KBM-7 (cell line): ENCODE measurements around the gene BTBD2.

Experiments used
- DNase-seq: peaks from one replicate; pipeline ENCODE4 v3.0.0-alpha.2; 2015
- in situ Hi-C: fragments of 300-500 bp; cut with MboI; formaldehyde crosslinking; loops from 2 replicates; pipeline ENCODE4 v1.14.3; 2020; ENCODE audit warnings: low sequenced_read_pairs, low pct_unique_long_range_greater_than_20kb, mixed read lengths

BTBD2 gene

DNA sequence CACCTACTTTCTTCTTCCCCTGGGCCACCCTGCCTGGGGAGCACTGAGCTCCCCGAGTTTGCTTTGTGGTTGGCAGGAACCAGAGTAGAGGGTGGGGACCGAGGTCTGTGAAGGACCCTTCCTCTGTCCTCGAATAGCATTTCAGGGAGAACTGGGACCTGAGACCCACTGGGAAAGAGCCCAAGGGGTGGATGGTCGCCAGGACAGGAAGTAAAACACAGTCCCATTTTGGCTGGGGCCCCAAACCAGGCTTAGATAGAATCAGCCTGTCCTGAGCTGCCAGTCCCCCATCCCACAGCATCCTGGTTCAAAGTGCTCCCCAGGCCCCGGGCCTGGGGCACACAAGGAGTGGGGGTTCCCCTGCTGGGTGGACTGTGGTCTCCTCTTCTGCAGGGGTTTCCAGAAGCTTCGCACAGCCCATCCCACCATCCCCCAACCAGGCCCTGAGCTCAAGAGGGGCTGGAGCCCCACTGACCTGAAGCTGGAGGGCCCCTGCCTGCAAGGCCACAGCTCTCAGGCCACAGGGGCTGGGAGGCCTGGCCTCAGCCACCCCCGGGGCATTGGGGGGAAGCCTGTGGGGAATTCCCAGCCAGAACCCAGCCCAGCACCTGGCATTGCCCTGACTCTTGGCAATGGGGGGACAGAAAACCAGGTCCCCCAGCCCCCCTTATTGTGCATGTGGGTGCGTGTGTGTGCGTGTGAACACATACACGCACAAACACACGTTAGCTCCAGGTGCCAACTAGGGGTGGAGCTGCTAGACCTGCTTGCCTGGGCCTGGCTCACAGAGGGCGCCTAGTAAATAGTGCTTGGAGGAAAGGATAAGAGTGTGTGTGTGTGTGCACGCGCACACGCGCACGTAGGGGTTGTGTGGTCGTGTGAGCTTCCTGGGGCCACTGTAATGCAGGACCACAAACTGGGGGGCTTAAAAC is 36.5 kb upstream of the BTBD2 start:
- DNase-seq = peak; percentile 39
- in situ Hi-C loops = no loop called here

DNA sequence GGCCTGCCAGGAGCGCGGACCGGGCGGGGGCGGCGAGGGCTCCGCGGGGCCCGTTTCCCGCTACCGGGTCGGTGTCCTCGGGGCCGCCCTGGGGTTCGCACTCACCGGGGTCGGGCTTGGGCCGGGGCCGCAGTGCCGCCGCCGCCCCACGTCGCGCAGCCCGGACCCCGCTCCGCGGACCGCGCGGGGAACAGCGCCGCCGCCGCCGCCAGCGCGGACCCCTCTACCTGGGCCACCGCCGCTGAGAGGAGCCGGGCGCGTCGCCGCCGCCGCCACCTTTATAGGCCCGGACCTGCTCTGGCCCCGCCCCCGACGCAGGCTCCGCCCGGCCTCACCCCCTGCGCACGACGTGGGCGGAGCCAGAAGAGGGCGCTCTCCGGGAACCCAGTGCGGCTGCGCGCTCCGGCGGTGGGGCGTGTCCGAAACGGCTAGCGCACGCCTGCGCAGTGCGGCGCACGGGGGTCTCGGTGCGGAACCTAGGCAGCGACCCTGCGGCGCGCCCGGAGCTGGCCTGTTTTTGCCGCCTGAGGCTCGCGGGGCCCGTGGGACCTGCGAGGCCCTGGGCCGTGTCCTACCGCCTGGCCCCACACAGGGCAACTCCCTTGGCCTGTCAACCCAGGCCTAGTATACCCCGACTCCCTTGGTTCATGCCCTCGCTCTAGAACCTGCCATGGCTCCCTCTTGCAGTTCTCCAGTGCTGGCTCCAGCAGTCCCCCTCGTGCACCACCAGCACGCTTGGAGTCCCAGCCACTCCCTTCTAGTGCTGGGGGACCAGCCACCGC is 35.7 kb upstream of the BTBD2 start, which contains the start of gene MKNK2:
Gene MKNK2 (minus strand): TSS at position 254 of the 782 bp plus-strand sequence. CDS start 393 bp downstream, outside the sequence.
- DNase-seq = peak; percentile 85
- in situ Hi-C loops = no loop called here

DNA sequence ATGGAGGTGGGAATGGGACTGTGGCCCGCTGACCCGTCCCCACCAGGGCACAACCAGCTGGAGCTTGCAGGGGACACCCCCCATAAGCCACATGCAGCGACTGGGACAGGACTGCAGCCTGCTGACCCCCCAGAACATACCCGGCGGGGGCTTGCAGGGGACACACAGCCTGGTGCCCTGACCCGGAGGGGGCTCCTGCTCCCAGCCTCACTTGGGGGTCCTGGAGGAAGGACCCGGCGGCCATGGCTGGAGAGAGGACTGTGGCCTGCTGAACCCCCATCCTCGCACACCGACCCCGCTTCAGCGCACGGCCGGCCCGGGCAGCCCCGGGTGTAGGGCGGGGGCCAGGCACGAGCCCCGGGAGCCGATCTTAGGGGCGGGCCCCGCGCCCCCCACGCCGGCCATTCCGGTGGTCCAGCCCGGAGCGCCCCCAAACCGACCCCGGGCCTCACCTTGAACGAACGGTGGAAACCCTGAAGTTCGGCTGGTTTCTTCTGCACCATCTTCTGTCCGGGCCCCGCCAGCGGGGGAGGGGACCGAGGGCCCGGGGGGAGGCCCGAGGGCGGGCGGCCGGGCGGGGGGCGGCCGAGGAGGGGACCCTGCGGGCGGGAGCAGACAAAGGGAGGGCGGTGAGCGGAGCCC is 35.0 kb upstream of the BTBD2 start:
- in situ Hi-C loops = no loop called here
- no peak for DNase-seq

DNA sequence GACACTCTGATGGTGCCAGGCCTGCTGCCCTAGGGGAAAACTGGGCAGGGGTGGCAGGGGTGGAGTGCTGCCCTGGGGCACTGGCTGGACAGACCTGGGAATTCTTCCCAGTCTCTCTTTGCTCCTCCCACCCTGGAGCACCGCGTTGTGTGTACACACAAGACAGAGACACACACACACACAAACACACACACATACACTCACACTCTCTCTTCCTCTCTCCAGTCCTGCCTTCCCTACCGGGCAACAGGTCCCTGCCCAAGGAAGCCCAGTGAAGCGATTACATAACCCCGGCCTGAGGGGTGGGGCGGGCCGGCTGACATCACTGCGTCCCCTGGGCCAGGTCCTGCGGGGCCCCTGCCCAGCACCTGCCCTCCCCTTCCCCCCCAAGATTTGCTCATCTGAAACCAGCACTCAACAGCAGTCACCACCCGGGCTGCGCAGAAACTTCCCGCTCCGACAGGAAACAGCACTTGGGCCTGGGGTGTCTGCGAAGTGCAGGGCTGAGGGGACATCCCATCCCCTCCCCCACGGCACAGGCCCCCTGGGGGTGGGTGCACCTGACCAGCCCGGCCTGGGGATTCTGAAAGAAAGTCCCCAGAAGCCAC is 34.3 kb upstream of the BTBD2 start:
- peak; percentile 79 for DNase-seq

DNA sequence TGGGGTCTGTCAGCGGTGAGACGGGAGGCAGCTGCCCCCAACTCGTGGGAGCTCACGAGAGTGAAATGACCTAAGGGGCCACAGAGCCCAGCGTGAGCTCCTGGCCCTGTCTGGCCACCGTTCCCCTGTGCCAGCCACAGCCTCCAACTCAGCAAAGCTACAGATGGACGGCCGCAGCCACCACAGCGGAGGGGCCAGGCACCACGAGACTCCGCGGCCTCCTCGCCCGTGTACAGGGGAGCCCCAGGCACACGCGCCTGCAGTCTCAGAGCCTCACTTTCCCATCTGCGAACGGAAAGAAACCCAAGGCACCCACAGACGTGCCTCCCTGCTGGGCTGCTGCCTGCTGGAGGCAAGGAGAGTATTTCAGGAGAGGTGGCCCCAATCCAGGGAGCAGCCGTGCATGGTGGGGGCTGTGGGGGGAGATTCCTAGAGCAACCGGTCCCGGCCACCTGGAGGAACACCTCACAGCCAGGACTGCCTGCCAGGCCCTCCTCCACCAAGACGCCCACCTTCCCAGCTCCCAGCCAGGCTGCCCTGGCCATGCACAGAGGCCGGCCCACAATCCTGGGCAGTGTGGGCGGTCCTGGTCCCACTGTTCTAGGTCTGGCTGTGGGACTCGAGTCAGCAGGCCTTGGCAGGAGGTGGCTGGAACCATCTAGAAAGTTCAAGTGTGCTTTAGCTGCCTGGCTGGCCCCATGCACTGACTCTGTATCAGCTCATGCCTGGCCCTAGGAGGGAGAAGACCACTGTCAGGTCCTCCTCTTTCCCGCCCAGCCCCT is 33.6 kb upstream of the BTBD2 start:
- in situ Hi-C loops = no loop called here
- no peak for DNase-seq

More for the DNA sequence above, 34.3 kb upstream of the BTBD2 start:
- in situ Hi-C loops = no loop called here

DNA sequence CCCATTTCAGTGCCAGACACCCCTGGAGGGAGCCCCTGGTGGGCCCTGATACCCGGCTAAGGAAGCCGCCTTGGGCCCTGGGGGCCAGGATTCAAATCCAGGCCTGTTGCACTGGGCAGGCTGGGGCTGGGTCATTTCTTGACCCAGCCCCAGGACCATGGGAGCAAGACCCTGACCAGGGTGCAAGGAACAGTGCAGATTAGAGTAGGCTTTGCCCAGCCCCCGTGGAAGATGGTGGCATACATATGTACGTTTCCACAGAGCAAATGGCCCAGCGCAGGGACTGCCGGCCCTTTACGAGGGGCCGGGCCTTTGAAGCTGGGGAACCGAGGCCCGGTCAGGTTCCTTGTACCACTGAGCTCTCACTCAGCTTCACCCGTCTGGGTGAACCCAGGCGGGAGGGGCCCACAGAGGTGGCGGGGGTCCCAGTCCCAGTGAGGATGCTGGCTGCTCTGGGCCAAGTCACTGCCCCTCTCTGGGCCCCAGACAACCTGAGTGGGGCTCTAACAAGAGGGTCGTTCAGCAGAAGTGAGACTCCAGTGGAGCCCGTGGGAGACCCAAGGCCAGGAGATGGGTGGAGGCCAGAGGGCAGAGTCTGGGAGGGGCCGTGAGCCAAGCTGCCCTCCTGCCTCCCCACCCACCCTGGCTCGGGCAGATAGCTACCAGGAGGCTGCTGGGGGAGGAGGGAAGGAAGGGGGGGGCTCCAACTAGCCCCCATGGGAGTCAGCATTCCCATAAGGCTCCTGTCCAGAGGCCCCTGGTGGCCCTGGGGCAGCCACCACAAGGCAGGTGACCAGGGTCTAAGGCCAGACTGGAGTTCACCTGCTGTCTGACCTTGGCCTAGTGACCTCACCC is 32.8 kb upstream of the BTBD2 start:
- in situ Hi-C loops = no loop called here
- no peak for DNase-seq

DNA sequence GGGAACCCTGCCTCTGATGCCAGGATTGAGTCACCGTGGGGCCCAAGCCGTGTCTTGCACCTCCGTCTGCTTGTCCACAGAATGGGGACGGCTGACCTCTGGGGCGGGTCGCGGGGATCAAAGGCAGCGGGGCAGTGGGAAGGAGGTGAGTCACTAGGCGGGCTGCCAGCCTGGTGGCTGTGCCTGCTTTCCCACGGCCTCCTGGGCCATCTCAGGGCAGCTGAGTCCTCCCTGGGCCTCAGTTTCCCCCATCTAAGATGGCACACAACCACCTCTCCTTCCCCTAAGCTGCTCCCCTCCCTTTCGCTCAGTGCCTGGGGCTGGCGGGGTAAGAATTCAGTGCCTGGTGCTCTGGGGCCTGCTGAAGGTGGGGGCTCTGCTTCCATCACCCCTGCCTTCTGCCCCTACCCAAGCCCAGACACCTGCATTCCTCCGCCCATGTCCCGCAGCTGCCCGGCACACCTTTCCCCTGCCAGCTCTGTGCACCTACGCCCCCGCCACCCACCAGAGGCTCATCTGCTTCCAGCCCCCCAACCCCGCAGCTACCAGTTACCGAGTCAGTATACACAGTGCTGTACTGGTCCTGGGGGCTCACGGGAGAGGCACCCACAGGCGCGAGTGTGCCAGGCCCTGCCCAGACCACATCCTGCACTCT is 32.1 kb upstream of the BTBD2 start:
- in situ Hi-C loops = no loop called here
- DNase-seq = no peak

DNA sequence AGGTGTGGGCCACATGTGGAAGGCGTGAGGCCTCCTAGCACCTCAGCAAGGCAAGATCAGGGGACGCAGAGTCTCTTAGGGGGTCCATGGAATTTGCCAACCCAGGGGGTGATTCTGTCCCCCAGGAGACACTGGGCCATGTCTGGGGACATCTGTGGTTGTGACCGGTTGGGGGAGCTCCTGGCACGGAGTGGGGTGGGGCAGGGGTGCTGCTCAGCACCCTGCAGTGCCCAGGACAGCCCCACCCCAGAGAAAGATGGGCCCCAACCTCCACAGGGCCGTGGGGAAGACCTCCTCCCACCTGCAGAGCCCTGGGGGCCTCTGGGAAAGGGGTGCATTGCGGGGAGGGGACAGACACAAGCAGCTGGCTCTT is 31.5 kb upstream of the BTBD2 start:
- no peak for DNase-seq
- in situ Hi-C loops = no loop called here

DNA sequence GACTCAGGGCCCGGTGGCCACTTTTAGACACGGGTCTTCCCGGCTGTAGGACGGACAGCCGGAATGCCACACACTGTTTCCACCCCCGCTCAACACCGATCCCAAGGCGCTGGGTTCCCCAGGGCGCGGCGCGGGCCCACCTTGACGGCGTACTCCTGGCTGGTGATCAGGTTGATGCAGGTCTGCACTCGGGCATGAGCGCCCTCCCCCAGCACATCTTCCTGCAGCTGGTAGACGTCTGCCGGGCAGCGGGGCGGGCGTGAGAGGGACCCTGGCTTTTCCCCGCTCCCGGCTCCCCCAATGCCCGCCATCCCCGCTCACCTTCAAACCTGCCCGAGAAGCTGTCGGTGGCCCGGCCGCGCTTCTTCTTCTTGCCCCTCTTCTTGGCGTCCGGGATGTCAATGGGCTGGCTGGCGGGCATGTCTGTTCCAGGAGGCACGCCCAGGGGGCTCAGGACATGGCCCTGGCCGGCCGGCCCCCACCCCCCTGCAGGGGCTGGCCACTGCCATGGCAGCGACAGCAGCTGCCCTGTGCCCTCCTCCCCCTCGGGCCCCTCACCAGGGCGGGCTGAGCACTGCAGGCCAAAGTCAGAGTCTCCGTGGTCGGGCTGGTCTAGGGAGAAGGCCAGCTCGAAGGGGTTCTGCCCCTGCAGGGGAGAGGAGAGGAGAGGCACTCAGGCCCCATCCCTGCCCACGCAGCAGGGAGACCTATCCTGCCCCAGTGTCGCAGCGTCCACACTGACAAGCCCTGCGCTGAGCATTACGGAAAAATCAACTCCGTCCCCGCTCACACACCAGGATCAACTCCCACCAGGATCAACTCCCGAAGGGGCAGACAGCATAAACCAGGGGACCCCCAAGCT is 30.8 kb upstream of the BTBD2 start:
- in situ Hi-C loops = no loop called here
- no peak for DNase-seq

DNA sequence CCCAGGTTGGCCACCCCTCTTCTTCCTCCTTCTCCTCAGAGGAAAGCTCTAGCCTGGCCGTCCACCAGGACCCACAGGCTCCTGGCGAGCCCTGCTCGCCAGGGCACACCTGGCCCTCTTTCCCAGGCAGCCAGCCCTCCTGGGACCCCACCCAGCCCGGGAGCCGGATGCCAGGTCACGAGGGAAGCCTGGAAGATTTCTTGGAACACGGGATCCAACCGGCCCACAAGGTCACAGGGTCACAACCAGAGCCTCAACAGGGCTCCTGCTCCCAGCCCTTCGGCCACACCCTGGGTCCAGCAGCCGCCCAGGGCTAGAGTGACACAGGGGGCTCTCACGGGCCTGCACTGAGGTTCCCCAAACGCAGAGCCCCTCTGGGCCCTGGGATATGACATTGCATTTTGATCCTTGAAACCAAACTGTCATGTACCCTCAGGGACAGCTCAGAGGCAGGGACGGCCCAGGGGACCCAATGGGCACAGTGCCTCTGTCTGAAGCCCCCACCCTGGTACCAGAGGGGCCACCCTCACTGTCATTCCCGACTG is 30.1 kb upstream of the BTBD2 start:
- DNase-seq = no peak
- in situ Hi-C loops = no loop called here

DNA sequence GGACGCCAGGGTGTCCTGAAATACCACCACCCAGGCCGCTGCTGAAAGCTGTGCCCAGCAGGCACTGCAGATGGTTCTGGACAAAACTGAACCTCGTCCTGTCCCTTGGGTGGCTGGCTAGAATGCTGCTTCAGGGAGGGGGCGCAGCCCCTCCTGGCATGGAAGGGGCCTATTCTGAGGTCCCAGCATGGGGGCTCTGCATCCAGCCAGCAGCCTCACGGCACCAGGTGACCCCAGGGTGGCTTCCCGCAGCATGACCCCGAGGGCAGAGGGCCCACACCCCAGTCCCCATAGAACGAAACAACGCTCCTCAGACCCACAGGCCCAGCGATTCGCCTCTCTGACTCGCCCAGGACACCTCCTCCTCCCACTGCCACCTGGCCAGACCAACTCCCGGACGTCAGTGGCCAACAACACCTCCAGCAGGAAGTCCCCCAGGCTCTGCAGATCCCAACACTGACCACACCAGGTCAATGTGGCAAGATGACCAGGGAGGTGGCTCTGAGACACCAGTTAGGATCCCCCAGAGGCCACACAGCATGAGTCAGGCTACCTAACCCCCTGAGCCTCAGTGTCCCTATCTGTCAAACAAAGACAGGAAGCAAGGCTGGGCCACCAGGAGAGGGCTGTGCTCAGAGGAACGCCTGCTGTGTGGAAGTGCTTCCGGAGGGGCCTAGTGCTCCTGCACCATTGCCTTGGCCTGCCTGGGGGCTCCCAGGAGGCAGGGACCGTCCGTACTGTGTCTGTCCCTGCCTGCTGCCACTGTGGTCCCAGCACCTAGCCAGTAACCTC is 29.4 kb upstream of the BTBD2 start:
- in situ Hi-C loops = no loop called here
- DNase-seq = no peak

DNA sequence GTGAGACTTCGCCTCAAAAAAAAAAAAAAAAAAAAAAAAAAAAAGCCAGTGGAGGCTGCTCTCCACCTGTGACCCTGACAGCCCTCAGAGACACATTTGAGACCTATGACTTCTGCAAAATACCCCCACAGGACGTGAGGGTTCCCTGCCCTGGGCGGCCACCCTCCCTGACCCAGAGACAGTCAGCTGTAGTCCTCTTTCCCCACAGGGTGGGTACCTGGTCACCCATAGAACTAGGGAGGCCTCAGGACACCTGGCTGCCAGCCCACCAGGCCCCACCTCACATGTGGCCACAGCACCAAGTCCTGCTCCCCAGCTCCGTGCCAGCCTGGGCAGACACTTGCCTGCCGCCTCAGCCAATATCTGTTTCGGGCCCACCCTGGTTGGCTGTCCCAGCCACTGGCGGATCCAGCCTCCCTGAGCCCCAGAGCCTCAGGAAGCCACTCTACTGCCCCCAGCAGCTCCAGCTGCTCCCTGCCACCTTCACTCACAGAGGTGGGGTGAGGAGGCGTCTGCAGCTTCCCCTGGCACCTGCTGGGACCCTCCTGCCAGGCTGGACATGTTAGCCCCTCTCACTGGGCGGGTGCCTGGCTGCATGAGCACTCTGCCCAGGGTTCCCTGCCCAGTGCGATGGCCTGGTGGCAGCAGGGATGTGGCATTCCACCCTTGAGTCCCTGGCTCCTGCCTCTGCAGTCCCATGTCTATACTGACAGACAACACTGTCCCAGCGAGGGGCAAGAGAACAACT is 28.6 kb upstream of the BTBD2 start:
- DNase-seq = no peak
- in situ Hi-C loops = no loop called here

DNA sequence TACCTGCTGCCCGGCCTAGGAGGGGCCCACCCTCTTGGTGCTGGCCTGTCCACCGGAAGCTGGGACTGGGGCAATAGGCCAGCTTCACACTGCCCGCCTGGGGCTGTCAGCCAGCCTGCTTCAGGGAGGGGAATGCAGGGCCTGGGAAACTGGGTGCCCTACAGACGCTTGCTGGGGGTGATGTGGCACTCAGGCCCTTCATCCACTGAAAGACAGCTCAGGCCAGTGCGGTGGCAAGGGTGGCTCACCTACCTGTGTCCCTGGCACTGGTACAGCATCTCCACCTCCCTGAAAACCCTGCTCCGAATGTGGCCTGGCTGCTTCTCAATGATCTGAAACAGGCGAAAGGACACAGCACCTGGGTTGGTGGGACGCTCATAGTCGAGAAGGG is 27.7 kb upstream of the BTBD2 start:
- no peak for DNase-seq
- in situ Hi-C loops = no loop called here

DNA sequence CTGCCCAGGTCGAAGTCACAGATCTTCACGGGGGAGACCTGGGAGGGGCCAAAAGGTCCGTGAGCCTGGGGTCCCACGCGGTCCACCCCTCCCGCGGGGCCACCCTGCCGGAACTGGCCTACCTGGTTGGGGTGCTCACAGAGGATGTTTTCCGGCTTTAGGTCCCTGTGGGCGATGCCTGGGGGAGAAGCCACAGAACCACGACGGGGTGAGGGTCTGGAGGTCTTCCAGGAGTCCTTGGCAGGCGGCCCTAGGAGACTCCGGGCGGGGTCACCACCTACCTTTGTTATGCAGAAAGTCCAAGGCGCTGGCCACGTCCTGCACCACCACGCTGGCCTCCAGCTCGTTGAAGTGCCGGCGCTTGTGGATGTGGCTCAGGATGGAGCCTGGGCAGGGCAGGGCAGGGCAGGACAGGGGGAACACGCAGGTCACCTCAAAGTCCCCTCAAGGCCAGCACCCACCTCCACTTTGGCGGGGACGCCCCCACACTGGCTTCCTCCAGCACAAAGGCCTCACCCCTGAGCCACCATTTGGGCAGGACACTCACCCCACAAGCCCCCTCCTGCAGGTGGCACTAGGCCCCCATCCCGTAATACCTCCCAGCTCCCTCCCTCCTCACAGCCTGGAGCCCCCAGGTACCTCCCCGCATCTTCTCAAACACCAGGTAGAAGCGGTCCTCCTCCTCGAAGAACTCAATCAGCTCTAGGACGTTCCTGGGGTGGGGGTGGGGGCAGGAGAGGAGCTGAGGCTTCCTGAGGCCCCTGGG is 27.2 kb upstream of the BTBD2 start:
- in situ Hi-C loops = no loop called here
- DNase-seq = no peak
